Natural killer cell treated with Interleukin-12 subunit alpha and Interleukin-12 subunit beta and Interleukin-15 and Interleukin-18, amount 100 ng/mL, for 72 hours (primary cell): ENCODE measurements around the gene ZNF608. TPM values are rescaled to one million over a fixed set of nuclear protein-coding genes. Genes with fewer than 3 reads are reported as not detected.

ENCODE experiments used
- ATAC-seq, 2 donors: fragments of 150-1000 bp; cut with Tn5 transposase in 1 of 2; sonication (Bioruptor Pico), chemical (Tn5 transposase) in 1 of 2; 2 replicates each; pipeline ENCODE4 v1.10.0; 2021
- DNase-seq: peaks from one replicate; pipeline ENCODE4 v3.0.0; 2022; ENCODE audit warnings: low spot score
- H3K27ac Mint-ChIP-seq, 2 donors: 1 replicate in 1 of 2; 2 replicates in 1 of 2; pipeline ENCODE4 v1.8.0; 2022; ENCODE audit warnings: mixed read lengths in 2 of 2, mild to moderate bottlenecking in 1 of 2, moderate library complexity in 1 of 2
- H3K27me3 Mint-ChIP-seq, 2 donors: 1 replicate in 1 of 2; 2 replicates in 1 of 2; pipeline ENCODE4 v1.8.0; 2022; ENCODE audit warnings: mixed read lengths in 2 of 2
- H3K36me3 Mint-ChIP-seq: one replicate; pipeline ENCODE4 v1.8.0; 2022; ENCODE audit warnings: mixed read lengths
- H3K4me1 Mint-ChIP-seq, 2 donors: 1 replicate in 1 of 2; 2 replicates in 1 of 2; pipeline ENCODE4 v1.8.0; 2022; ENCODE audit warnings: low read depth in 2 of 2, mixed read lengths in 2 of 2, mild to moderate bottlenecking in 1 of 2
- H3K4me3 Mint-ChIP-seq: one replicate; pipeline ENCODE4 v1.8.0; 2022; ENCODE audit warnings: mixed read lengths
- H3K9me3 Mint-ChIP-seq: 2 replicates; pipeline ENCODE4 v1.8.0; 2022; ENCODE audit warnings: mixed read lengths
- total RNA-seq, 2 donors: library from RNA; stranded (reverse); gene quantifications; one replicate each; pipeline ENCODE4 v1.2.3, GENCODE V29; 2022

ZNF608 gene, protein sequence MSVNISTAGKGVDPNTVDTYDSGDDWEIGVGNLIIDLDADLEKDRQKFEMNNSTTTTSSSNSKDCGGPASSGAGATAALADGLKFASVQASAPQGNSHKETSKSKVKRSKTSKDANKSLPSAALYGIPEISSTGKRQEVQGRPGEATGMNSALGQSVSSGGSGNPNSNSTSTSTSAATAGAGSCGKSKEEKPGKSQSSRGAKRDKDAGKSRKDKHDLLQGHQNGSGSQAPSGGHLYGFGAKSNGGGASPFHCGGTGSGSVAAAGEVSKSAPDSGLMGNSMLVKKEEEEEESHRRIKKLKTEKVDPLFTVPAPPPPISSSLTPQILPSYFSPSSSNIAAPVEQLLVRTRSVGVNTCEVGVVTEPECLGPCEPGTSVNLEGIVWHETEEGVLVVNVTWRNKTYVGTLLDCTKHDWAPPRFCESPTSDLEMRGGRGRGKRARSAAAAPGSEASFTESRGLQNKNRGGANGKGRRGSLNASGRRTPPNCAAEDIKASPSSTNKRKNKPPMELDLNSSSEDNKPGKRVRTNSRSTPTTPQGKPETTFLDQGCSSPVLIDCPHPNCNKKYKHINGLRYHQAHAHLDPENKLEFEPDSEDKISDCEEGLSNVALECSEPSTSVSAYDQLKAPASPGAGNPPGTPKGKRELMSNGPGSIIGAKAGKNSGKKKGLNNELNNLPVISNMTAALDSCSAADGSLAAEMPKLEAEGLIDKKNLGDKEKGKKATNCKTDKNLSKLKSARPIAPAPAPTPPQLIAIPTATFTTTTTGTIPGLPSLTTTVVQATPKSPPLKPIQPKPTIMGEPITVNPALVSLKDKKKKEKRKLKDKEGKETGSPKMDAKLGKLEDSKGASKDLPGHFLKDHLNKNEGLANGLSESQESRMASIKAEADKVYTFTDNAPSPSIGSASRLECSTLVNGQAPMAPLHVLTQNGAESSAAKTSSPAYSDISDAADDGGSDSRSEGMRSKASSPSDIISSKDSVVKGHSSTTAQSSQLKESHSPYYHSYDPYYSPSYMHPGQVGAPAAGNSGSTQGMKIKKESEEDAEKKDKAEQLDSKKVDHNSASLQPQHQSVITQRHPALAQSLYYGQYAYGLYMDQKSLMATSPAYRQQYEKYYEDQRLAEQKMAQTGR (N-terminal part only)
- under 1 TPM; 0.47 to 0.59 TPM for total RNA-seq

DNA sequence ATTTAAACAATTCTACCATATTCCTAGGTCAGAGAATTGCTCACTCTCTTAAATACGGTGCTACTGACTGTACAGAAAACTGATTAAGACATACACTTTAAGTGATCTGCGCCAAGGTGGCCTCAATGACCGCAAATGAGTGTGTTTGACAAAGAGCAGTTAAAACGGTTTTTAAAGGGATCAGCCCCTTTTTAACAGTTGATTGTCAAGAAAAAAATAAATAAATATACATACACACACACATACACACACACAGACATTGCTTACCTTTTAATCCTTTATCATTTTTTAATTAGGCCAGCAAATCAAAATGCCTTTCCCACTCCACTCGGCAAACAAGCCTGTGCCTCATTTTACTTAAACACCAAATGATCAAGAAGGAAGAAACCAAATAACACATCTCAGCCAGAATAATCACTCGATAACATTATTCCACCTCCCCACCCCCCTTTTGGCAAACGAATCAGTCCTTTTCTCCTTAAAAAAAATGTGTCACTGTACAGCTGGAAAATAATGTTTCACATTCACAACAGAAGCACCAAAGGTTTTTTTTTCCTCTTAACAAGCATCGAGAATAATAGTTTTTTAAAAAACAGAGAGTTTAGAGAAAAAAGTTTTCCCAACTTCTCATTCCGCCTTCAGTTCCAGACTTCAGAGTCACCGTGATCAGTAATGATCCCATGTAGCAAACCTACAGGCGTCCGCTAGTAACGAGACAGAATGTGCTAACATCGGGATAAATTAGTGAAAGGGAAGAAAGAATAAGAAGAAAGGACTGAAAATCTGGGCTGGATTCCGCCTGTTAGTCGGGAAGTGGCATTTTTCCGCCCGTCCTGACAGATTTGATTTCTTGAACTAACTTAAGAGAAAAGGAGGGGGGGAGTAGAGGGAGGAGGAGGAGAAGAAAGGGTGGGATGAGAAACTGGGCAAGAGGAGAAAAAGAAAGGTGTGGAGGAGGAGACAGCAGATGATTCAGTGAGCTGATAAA, at the start of gene ZNF608:
TSS of gene ZNF608 (minus strand) at position 712 of the 988 bp plus-strand sequence. CDS start 1,650 bp downstream, outside the sequence.
- Mint-ChIP-seq H3K9me3 (no peaks in the 10 kb centered on the region), H3K27ac (peak within 1 kb of the TSS; percentile 56 to 60), H3K27me3 (peaks cover 30 to 40% of the 10 kb centered on the region in 2 donors), H3K4me3 (peak within 1 kb of the TSS; percentile 87), H3K4me1 (peaks cover 35 to 36% of the 10 kb centered on the region in 2 donors), H3K36me3 (peaks cover 3% of the 10 kb centered on the region)
- ATAC-seq (no peak), DNase-seq (no peak)

DNA sequence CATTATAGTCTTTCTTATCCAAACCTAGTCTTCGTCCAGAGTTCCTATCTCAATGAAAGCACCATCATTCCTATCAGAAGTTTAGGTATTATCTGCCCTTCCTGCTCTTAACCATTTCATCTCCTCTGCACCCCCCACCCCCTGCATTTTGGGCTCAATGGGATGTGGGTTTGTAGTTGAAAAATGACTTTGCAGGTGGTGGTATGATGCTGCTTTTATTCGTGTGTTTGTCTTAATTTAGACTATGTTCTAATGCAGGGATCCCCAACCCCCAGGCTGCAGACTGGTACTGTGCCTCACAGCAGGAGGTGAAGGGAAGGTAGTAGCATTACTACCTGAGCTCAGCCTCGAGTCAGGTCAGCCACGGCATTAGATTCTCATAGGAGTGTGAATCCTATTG, 49.4 kb upstream of the ZNF608 start:
- no peak for ATAC-seq
- H3K36me3 Mint-ChIP-seq = no peaks in the 10 kb centered on the region

DNA sequence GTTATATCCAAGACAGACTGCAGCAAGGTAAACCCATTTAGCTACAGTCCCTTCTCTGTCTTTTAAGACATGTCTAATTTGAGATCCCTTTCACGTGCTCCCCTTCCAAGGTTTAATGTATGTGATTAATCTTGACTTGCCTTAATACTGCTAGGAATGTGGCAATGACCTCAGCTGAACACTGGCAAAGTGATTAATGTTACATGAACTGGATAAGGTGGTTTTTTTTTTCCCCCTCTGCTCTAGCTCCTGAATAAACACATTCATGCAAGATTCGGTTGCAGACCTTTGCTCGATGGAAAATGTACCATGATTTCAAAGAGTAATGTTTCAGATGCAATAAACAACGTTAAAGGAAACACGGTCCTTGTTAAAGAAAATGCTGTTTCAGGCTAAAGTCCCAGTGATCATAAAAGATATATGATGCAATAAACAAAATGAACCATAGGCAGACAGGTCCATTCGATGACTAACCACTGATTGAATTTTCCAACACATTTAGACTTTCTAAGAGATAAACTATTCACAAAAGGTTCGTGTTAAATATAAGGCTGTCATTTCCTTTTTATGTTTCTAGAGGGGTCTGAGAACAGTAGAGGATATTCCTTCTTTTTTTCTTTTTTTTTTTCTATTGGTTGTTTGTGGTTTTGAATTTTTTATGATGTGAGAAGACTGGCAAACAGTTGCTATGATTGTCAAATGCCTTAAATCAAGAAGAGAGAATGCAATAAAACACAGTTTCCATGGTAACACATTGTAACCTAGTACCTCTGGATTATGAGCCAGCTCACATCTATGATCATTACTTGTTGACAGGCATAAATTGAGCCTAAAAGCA, 44.7 kb upstream of the ZNF608 start:
- Mint-ChIP-seq H3K27me3 (peaks cover 0 to 3% of the 10 kb centered on the region in 2 donors), H3K36me3 (no peaks in the 10 kb centered on the region), H3K9me3 (no peaks in the 10 kb centered on the region), H3K27ac (no peak overlapping the region), H3K4me3 (no peak overlapping the region), H3K4me1 (peaks cover 0 to 6% of the 10 kb centered on the region in 2 donors)
- ATAC-seq = no peak
- no peak for DNase-seq

More for the DNA sequence above, 49.4 kb upstream of the ZNF608 start:
- peaks cover 0 to 6% of the 10 kb centered on the region in 2 donors for H3K4me1 Mint-ChIP-seq
- H3K9me3 Mint-ChIP-seq = no peaks in the 10 kb centered on the region
- H3K27me3 Mint-ChIP-seq = no peaks in the 10 kb centered on the region
- no peak overlapping the region for H3K27ac Mint-ChIP-seq
- no peak for DNase-seq
- H3K4me3 Mint-ChIP-seq = no peak overlapping the region

DNA sequence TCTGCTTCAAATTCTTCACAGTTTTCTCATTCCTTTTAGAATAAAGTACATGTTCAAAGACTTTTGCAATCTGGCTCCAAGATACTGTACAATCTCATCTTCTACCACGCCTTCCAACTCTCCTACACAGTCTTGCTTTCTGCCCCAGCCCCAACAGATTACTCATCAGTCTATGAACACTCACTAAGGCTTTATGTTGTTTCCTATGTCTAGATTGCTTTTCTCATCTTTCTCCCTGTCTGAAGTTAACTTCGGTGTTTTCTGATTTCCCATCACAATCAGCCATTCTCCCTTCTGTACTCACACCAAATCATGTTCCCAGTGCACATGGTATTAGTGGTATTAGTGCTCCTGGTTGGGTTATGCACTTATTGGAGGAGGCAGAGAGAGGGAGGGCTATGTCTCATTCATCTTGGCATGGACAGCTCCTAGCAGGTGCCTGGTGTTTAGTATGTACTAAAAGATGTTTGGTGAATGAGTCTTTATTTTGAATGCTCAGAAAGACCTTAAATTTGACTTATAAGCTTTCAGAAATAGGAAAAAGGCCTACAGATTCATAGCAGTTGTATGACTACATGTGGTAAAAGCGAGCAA, 44.0 kb upstream of the ZNF608 start:
- ATAC-seq = no peak
- Mint-ChIP-seq H3K4me1 (peaks cover 0 to 6% of the 10 kb centered on the region in 2 donors), H3K4me3 (no peak overlapping the region), H3K27ac (no peak overlapping the region), H3K27me3 (peaks cover 0 to 3% of the 10 kb centered on the region in 2 donors), H3K9me3 (no peaks in the 10 kb centered on the region), H3K36me3 (no peaks in the 10 kb centered on the region)
- DNase-seq = no peak

DNA sequence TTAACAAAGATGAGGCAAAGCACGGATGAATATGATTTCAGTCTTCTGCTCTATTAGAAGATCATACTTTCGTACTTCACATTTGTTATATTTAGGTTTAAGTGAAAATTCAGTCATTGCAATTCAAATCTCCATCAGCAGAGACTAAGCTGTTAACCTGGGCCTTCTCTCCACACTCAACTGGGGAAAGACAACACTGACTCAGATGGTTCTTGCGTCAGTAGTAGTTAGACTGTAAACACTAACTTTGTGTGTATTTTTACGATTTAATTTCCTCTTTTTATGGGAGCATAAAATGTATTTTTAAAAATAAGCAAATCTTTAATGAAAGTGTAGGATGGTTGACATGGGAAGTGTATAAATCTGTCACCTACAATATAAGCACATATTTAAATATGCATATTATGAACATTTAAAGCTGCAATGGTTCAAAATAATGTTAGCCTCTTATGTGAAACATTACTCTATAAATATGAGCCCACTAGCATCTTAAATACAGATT, 42.7 kb upstream of the ZNF608 start:
- H3K27ac Mint-ChIP-seq = no peak overlapping the region
- H3K27me3 Mint-ChIP-seq = peaks cover 0 to 3% of the 10 kb centered on the region in 2 donors
- no peaks in the 10 kb centered on the region for H3K36me3 Mint-ChIP-seq
- DNase-seq (no peak), ATAC-seq (no peak)
- no peak overlapping the region for H3K4me3 Mint-ChIP-seq
- peaks cover 0 to 6% of the 10 kb centered on the region in 2 donors for H3K4me1 Mint-ChIP-seq
- no peaks in the 10 kb centered on the region for H3K9me3 Mint-ChIP-seq

DNA sequence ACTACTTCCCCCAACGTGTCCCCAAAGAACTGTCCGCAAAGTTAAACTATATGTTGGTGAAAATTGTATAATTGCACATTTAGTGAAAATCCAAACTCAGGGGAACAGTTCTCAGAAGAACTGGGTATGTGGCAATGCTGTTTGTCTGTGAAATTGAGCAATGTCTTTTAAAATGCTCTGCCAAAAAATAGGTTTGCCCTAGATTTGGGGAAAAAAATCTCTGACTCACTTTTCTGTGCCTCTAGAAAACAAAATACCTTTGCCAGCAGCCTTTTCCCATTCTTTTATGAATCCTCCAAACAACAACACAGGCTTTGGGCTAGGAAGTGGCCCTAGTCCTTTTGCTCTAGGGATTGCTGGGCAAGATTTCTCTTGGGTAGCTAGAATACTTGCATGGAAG, 37.4 kb upstream of the ZNF608 start:
- H3K27ac Mint-ChIP-seq = peak overlapping the region in 1 of 2 donors; percentile 29
- DNase-seq (no peak), ATAC-seq (no peak)
- H3K9me3 Mint-ChIP-seq = peaks cover 3% of the 10 kb centered on the region
- no peaks in the 10 kb centered on the region for H3K27me3 Mint-ChIP-seq
- H3K4me1 Mint-ChIP-seq = peaks cover 0 to 5% of the 10 kb centered on the region in 2 donors
- no peaks in the 10 kb centered on the region for H3K36me3 Mint-ChIP-seq
- no peak overlapping the region for H3K4me3 Mint-ChIP-seq

DNA sequence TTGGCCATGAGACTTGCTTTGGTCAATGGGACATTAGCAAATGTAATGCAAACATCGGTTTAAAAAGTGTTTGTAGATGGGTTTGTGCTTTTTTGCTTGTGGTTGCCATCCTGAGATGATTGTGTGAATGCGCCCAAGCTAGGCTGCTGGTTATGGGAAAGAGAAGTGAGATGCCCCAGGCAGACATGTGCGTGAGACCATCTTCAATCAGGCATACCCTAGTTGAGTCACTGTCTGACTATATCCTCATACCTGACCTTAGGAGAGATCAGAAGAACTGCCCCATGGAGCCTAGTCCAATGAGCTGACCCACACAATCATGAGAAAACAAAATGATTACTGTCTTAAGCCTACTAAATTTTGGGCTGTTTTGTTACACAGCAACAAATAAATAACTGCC, 36.8 kb upstream of the ZNF608 start:
- Mint-ChIP-seq H3K27me3 (no peaks in the 10 kb centered on the region), H3K36me3 (no peaks in the 10 kb centered on the region), H3K27ac (peak overlapping the region in 1 of 2 donors; percentile 29), H3K4me3 (no peak overlapping the region), H3K9me3 (peaks cover 3% of the 10 kb centered on the region), H3K4me1 (peaks cover 0 to 5% of the 10 kb centered on the region in 2 donors)
- ATAC-seq (no peak), DNase-seq (no peak)

DNA sequence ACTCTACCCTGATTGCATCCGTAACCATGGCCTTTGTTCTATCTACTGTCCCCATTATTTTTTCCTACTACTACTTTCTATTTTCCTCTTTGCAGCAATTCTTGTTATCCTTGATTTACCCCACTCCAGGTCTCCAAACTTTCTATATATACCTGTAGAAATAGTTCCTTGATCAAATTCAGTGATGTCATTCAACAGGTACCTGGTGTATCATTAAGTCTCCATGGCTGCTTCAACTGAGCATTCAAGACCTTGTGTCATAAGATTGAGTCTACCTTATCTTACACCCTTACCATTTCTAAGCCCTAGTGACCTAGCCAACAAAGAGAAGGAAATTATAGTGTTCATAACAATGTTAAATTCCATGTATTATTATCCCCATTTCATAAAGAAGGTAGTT, 35.8 kb upstream of the ZNF608 start:
- no peak for ATAC-seq
- Mint-ChIP-seq H3K9me3 (peaks cover 3% of the 10 kb centered on the region), H3K4me1 (peaks cover 0 to 5% of the 10 kb centered on the region in 2 donors), H3K36me3 (no peaks in the 10 kb centered on the region), H3K27me3 (peaks cover 0 to 2% of the 10 kb centered on the region in 2 donors), H3K27ac (no peak overlapping the region), H3K4me3 (no peak overlapping the region)
- DNase-seq = no peak

DNA sequence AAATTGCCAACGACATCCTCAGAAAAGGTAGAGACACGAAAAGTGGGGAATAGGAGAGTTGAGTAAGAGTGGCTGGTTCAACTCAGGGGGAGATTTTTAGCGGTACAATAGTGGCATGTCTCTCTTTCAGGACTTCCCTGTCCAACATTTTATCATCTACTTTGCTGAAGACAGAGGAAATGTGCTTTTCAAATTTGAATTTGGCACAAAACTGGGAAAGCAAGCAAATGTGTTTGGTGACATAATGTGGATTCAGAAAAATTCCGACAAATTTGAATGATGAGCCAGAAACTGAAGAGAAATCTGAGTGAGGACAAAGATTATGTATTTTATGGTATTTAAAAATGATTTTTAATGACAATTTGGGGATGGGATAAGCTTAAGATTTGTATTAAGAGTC, 33.6 kb upstream of the ZNF608 start:
- H3K36me3 Mint-ChIP-seq = no peaks in the 10 kb centered on the region
- peaks cover 0 to 5% of the 10 kb centered on the region in 2 donors for H3K4me1 Mint-ChIP-seq
- H3K9me3 Mint-ChIP-seq = peaks cover 3% of the 10 kb centered on the region
- no peak overlapping the region for H3K27ac Mint-ChIP-seq
- peaks cover 0 to 2% of the 10 kb centered on the region in 2 donors for H3K27me3 Mint-ChIP-seq
- no peak for DNase-seq
- no peak overlapping the region for H3K4me3 Mint-ChIP-seq
- no peak for ATAC-seq

DNA sequence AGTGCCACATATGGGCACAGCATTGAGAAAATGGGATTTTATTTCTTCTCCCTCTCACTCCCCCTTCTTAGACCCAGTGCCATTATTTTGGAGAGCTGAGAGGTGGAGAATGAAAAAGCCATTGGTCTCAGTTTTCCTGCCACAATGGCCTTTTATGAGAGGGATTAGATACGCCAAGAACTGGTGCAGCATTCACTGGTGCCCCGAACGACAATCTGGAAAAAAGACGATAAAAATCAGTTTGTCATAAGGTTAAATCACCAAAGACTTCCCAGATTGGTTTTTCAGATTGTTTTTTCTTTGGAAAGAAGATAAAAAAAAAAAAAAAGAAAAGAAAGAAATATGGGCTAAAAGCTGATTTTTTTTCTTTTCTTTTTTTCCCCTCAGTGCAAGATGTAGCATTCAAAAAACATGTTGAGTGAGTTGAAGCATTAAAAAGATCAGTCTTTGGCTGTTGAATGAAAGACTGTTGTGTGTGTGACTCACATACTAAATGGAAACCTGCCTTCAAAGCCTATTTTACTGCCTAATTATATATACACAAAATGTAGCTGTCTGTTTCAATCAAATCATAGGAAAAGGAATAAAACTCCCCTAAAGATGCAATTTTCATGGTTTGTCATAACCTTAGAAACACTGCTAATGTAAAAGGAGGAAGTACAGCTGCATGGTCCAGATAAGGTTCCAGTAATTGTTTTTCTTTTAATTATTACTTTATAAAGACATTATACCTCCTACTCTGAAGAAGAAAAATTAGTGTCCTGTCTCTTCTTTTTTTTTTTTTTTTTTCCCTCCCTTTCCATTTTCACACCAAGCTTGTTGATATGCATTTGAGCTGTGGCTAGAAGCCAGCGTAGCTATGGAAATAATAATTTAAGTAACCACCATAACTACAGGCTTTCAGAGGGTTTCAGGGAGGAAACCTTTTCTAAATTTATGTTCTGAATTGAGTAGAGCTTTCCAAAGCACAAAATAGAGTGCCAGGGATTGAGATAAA, 27.2 kb upstream of the ZNF608 start:
- Mint-ChIP-seq H3K36me3 (no peaks in the 10 kb centered on the region), H3K27me3 (peaks cover 0 to 2% of the 10 kb centered on the region in 2 donors), H3K4me3 (no peak overlapping the region), H3K4me1 (no peaks in the 10 kb centered on the region), H3K9me3 (no peaks in the 10 kb centered on the region), H3K27ac (no peak overlapping the region)
- DNase-seq (no peak), ATAC-seq (no peak)
